H1 (cell line): ENCODE data around the gene DOK6. TPM values are rescaled to one million over a fixed set of nuclear protein-coding genes. Genes with fewer than 3 reads are reported as not detected.

Experiments
- GTF2F1 ChIP-seq: IDR thresholded peaks from 2 replicates; pipeline ENCODE4 v1.6.1; 2012; ENCODE audit warnings: low read depth, low read length, improper control_type of control experiment, borderline replicate concordance
- HDAC2 ChIP-seq, 2 experiments: fragments of 300-600 bp in 1 of 2; sonication (generic) in 1 of 2; IDR thresholded peaks; 2 replicates each; pipeline ENCODE4 v1.6.1; 2011 to 2012; ENCODE audit warnings: low read depth in 2 of 2, low read length in 2 of 2, mild to moderate bottlenecking in 2 of 2, moderate library complexity in 2 of 2, borderline replicate concordance in 1 of 2, inconsistent platforms in 1 of 2
- polyA plus RNA-seq, 7 experiments: library from polyadenylated mRNA; depleted of rRNA in 3 of 7; stranded (reverse) in 5 of 7; unstranded in 2 of 7; fragments of >200 nt in 5 of 7; fragments of 200-250 nt in 2 of 7; gene quantifications; 1 replicate in 5 of 7; 2 replicates in 1 of 7; 4 replicates in 1 of 7; pipeline versions ENCODE4 v1.2.1 to v1.2.3, GENCODE V29; 2011 to 2013; ENCODE audit warnings: missing spikeins in 2 of 7, mixed read lengths in 2 of 7
- total RNA-seq: library from RNA; stranded (reverse); fragmentation: NEBNext Ultra II Directional; extraction: Animal tissue kit (Norgen Biotek cat#: 25700); gene quantifications from 2 replicates; pipeline ENCODE4 v1.2.1, GENCODE V29; 2021

Gene DOK6
- total and polyA plus RNA-seq, 2 of the 8 experiments (the other 6 are each of a cell fraction or from before 2014, with no cell fraction given): 0.33 to 0.50 TPM

GRCh38 chr18:69844656-69845055 is 444.0 kb downstream of the DOK6 start (continued):
- no peak for TF ChIP-seq HDAC2 (IDR thresholded peaks at IDR 0.05; ENCODE audit: borderline replicate concordance in 1 of 2, low read depth in 2 of 2, low read length in 2 of 2)
- TF ChIP-seq GTF2F1: no peak
